ENCODE results near the gene KIF3B. TPM values are rescaled to one million over a fixed set of nuclear protein-coding genes. Genes with fewer than 3 reads are reported as not detected.
A peak's percentile ranks its signal among the peaks of the same experiment; 100 is the strongest.

KIF3B gene
- total RNA-seq, result 10 to 100 TPM; 26.6 to 46.5 (median 37.5) TPM

- DNase-seq, result peak; percentile 91
- no peaks in the 10 kb centered on the region for H3K36me3 ChIP-seq
- intact Hi-C loops (cut with DNase I; ENCODE audit: low total_unique reads) (no loop called here), in situ Hi-C loops (cut with MboI; ENCODE audit: low pct_ligation_motif_present in 1 of 4, low pct_unique_long_range_greater_than_20kb in 1 of 4, low sequenced_read_pairs in 3 of 4) (no loop called here)
- peak within 1 kb of the TSS; percentile 83 to 99 (median 92) for H3K4me3 ChIP-seq
- TF ChIP-seq EP300 (IDR thresholded peaks at IDR 0.05; ENCODE audit: low read depth) (no peak), CTCF (IDR thresholded peaks at IDR 0.05) (no peak), POLR2AphosphoS5 (IDR thresholded peaks at IDR 0.05) (peak in 2 of 3 donors; percentile 65 to 70)
- H3K9me3 ChIP-seq, result no peaks in the 10 kb centered on the region
- peaks cover 4 to 16% (median 10%) of the 10 kb centered on the region in 4 donors for H3K4me1 ChIP-seq
- whole genome bisulfite sequencing, 2 donors (ENCODE audit: low coverage in 1 of 2), result 0 to 4% methylated on average over 6 to 20 of the region's 62 CpGs
- no peaks in the 10 kb centered on the region for H3K27me3 ChIP-seq
- H3K27ac ChIP-seq, result peak within 1 kb of the TSS; percentile 80 to 85 (median 84)
Measured at GRCh38 chr20:32277361-32278198, at the start of gene KIF3B. TSS of gene KIF3B (plus strand) at chr20:32277651. CDS start at chr20:32309778, 32,127 bp downstream.

GRCh38 chr20:32227744-32228688 lies 49.4 kb upstream of the KIF3B start:
- 55 to 63% methylated on average over 11 to 22 of the region's 22 CpGs for WGBS, 2 donors (ENCODE audit: low coverage in 1 of 2)
- Histone ChIP-seq H3K36me3 (peaks cover 0 to 19% (median 7%) of the 10 kb centered on the region in 4 donors), H3K27ac (peak overlapping the region; percentile 79 to 90 (median 89)), H3K9me3 (no peaks in the 10 kb centered on the region), H3K4me1 (peaks cover 2 to 55% (median 37%) of the 10 kb centered on the region in 4 donors), H3K27me3 (no peaks in the 10 kb centered on the region), H3K4me3 (no peak overlapping the region)
- DNase-seq, result peak; percentile 88
- TF ChIP-seq EP300 (IDR thresholded peaks at IDR 0.05; ENCODE audit: low read depth), result peak; percentile 70
- TF ChIP-seq POLR2AphosphoS5 (IDR thresholded peaks at IDR 0.05), result peak in 2 of 3 donors; percentile 52 to 74
- peak; percentile 26 for TF ChIP-seq POLR2A (IDR thresholded peaks at IDR 0.05)
- no peak for TF ChIP-seq CTCF (IDR thresholded peaks at IDR 0.05)
- intact Hi-C loops (cut with DNase I; ENCODE audit: low total_unique reads), result no loop called here
- in situ Hi-C loops (cut with MboI; ENCODE audit: low pct_ligation_motif_present in 1 of 4, low pct_unique_long_range_greater_than_20kb in 1 of 4, low sequenced_read_pairs in 3 of 4), result no loop called here

- H3K4me3 ChIP-seq, result no peak overlapping the region
- DNase-seq, result no peak
- in situ Hi-C loops (cut with MboI; ENCODE audit: low pct_ligation_motif_present in 1 of 4, low pct_unique_long_range_greater_than_20kb in 1 of 4, low sequenced_read_pairs in 3 of 4), result no loop called here
- no peaks in the 10 kb centered on the region for H3K9me3 ChIP-seq
- peak overlapping the region; percentile 78 to 90 (median 84) for H3K27ac ChIP-seq
- H3K27me3 ChIP-seq, result no peaks in the 10 kb centered on the region
- 59 to 61% methylated on average over 4 to 5 of the region's 5 CpGs for WGBS, 2 donors (ENCODE audit: low coverage in 1 of 2)
- H3K4me1 ChIP-seq, result peaks cover 2 to 50% (median 35%) of the 10 kb centered on the region in 4 donors
- intact Hi-C loops (cut with DNase I; ENCODE audit: low total_unique reads), result no loop called here
- TF ChIP-seq POLR2AphosphoS5 (IDR thresholded peaks at IDR 0.05) (no peak), CTCF (IDR thresholded peaks at IDR 0.05) (no peak), EP300 (IDR thresholded peaks at IDR 0.05; ENCODE audit: low read depth) (no peak), POLR2A (IDR thresholded peaks at IDR 0.05) (no peak)
- H3K36me3 ChIP-seq, result peaks cover 0 to 23% (median 8%) of the 10 kb centered on the region in 4 donors
Measured at GRCh38 chr20:32229251-32229747, 48.2 kb upstream of the KIF3B start.
